Panc1 (cell line): ENCODE measurements around the gene FAM151B. TPM values are rescaled to one million over a fixed set of nuclear protein-coding genes. Genes with fewer than 3 reads are reported as not detected.

Source experiments
- ATAC-seq: fragments of 200-7000 bp; cut with Tn5 transposase; 2 replicates; pipeline ENCODE4 v1.9.1; 2020; ENCODE audit warnings: mild to moderate bottlenecking, moderate library complexity
- BruUV-seq: library from RNA; stranded (reverse); fragments of 400-500 nt; replicated peaks from 2 replicates; lab custom pipeline; 2021; lab: Mats Ljungman, UMichigan
- CTCF ChIA-PET: fragments of 300-600 bp; sonication (Branson Sonifier 250); formaldehyde crosslinking; loops from one replicate; lab custom pipeline; 2022; ENCODE audit warnings: antibody characterized with exemption; lab: Charles Lee
- POLR2A ChIA-PET: fragments of 300-600 bp; sonication (Branson Sonifier 250); formaldehyde crosslinking; loops from one replicate; lab custom pipeline; 2022; ENCODE audit warnings: antibody characterized with exemption; lab: Charles Lee
- DNase-seq: peaks from one replicate; pipeline ENCODE4 v3.0.0-alpha.2; 2010; ENCODE audit warnings: low read depth, low spot score
- H3K27ac ChIP-seq: 2 replicates; pipeline ENCODE4 v1.5.1; 2011; ENCODE audit warnings: mild to moderate bottlenecking, low read length, inconsistent platforms
- H3K27me3 ChIP-seq: fragments of 200-500 bp; sonication (Bioruptor generic); 2 replicates; pipeline ENCODE4 v1.6.0; 2014; ENCODE audit warnings: low read length, inconsistent platforms; ENCODE audit not compliant: control insufficient read depth, insufficient read depth
- H3K36me3 ChIP-seq: fragments of 200-500 bp; sonication (Bioruptor generic); 2 replicates; pipeline ENCODE4 v1.5.1; 2014; ENCODE audit warnings: inconsistent platforms, mild to moderate bottlenecking, low read length, moderate library complexity; ENCODE audit not compliant: control insufficient read depth, insufficient read depth
- H3K4me1 ChIP-seq: 2 replicates; pipeline ENCODE4 v1.5.1; 2011; ENCODE audit warnings: inconsistent platforms, mild to moderate bottlenecking, low read length, moderate library complexity; ENCODE audit not compliant: control insufficient read depth, insufficient read depth
- H3K4me3 ChIP-seq, 2 experiments: 2 replicates each; pipeline ENCODE4 v1.5.1; 2011 to 2012; ENCODE audit warnings: low read depth in 2 of 2, low read length in 2 of 2, mild to moderate bottlenecking in 2 of 2, inconsistent platforms in 1 of 2, moderate library complexity in 1 of 2
- H3K9me3 ChIP-seq: fragments of 200-500 bp; sonication (Bioruptor generic); 2 replicates; pipeline ENCODE4 v1.5.1; 2014; ENCODE audit warnings: low read depth, mild to moderate bottlenecking, inconsistent platforms, low read length, moderate library complexity; ENCODE audit not compliant: control insufficient read depth, insufficient read depth
- CTCF ChIP-seq: fragments of 450-650 bp; IDR thresholded peaks from 2 replicates; pipeline ENCODE4 v1.5.1; 2017; ENCODE audit warnings: mild to moderate bottlenecking
- POLR2AphosphoS5 ChIP-seq: IDR thresholded peaks from 2 replicates; pipeline ENCODE4 v1.6.1; 2012; ENCODE audit warnings: mild to moderate bottlenecking, low read depth, low read length, moderate library complexity
- REST ChIP-seq, 2 experiments: IDR thresholded peaks; 2 replicates each; pipeline ENCODE4 v1.6.1; 2011 to 2012; ENCODE audit warnings: low read depth in 2 of 2, control low read depth in 1 of 2, low read length in 1 of 2, mild to moderate bottlenecking in 1 of 2, moderate library complexity in 1 of 2; ENCODE audit not compliant: insufficient read depth in 1 of 2
- SIN3A ChIP-seq: IDR thresholded peaks from 2 replicates; pipeline ENCODE4 v1.6.1; 2012; ENCODE audit warnings: low read depth, mild to moderate bottlenecking, low read length, moderate library complexity, borderline replicate concordance; ENCODE audit not compliant: insufficient read depth
- TCF7L2 ChIP-seq: IDR thresholded peaks from 2 replicates; pipeline ENCODE4 v1.6.1; 2011; ENCODE audit warnings: mild to moderate bottlenecking, low read depth, low read length, inconsistent platforms
- in situ Hi-C: cut with HindIII; loops from 2 replicates; pipeline ENCODE4 v1.10.0; 2016; ENCODE audit warnings: low sequenced_read_pairs, low pct_unique_long_range_greater_than_20kb
- intact Hi-C: fragments of 100-400 bp; cut with micrococcal nuclease; formaldehyde crosslinking; loops from one replicate; pipeline ENCODE4 v1.10.0; 2022; ENCODE audit not compliant: unreplicated experiment
- total RNA-seq: library from RNA; stranded (reverse); gene quantifications from one replicate; pipeline ENCODE4 v1.2.1, GENCODE V29; 2021; ENCODE audit not compliant: unreplicated experiment

FAM151B gene
- total RNA-seq, 1 experiment from 2014 or later: 2.8 TPM

- no peaks in the 10 kb centered on the region for H3K27me3 ChIP-seq
- TF ChIP-seq TCF7L2: no peak
- no peak for TF ChIP-seq CTCF
- no peak for TF ChIP-seq REST (IDR thresholded peaks at IDR 0.05; ENCODE audit: insufficient read depth in 1 of 2, low read depth in 2 of 2, low read length in 1 of 2)
- no peak for TF ChIP-seq SIN3A
- TF ChIP-seq POLR2AphosphoS5: no peak
- CTCF ChIA-PET: no interaction called here
- no peak overlapping the region for H3K4me3 ChIP-seq
- in situ Hi-C loops (no loop called here), intact Hi-C loops (no loop called here)
- no peaks in the 10 kb centered on the region for H3K36me3 ChIP-seq
- POLR2A ChIA-PET: interaction anchor here (0.7 kb wide), 2 partner anchors 240 to 654 kb away, joined by 13 to 27 read pairs; partner anchors contain the start of gene SERINC5
- ATAC-seq (no peak), DNase-seq (no peak)
- H3K4me1 ChIP-seq: no peaks in the 10 kb centered on the region
- H3K27ac ChIP-seq: no peak overlapping the region
- H3K9me3 ChIP-seq: no peaks in the 10 kb centered on the region
- BruUV-seq: no TSS peak
Measured at GRCh38 chr5:80495891-80496290, 8.0 kb downstream of the FAM151B start.

- BruUV-seq: no TSS peak
- CTCF ChIA-PET: no interaction called here
- Histone ChIP-seq H3K4me3 (no peak overlapping the region), H3K27ac (no peak overlapping the region), H3K9me3 (no peaks in the 10 kb centered on the region), H3K4me1 (no peaks in the 10 kb centered on the region), H3K36me3 (no peaks in the 10 kb centered on the region), H3K27me3 (no peaks in the 10 kb centered on the region)
- in situ Hi-C loops (no loop called here), intact Hi-C loops (no loop called here)
- ATAC-seq (no peak), DNase-seq (no peak)
- POLR2A ChIA-PET: no interaction called here
- TF ChIP-seq REST (IDR thresholded peaks at IDR 0.05; ENCODE audit: insufficient read depth in 1 of 2, low read depth in 2 of 2, low read length in 1 of 2): no peak
- no peak for TF ChIP-seq SIN3A
- TF ChIP-seq CTCF: no peak
- no peak for TF ChIP-seq POLR2AphosphoS5
- no peak for TF ChIP-seq TCF7L2
Measured at GRCh38 chr5:80502800-80503199, 14.9 kb downstream of the FAM151B start.
